GM12891 (cell line): ENCODE measurements around the gene RAB35.

ENCODE experiments used
- POLR2A ChIP-seq: IDR thresholded peaks from 2 replicates; pipeline ENCODE4 v1.6.1; 2011; ENCODE audit warnings: low read depth, low read length, control low read depth
- TAF1 ChIP-seq: IDR thresholded peaks from 2 replicates; pipeline ENCODE4 v1.6.1; 2011; ENCODE audit warnings: low read depth, low read length, control low read depth

- no peak for TF ChIP-seq TAF1
- TF ChIP-seq POLR2A: no peak
Observed at GRCh38 chr12:120048263-120048662, 68.3 kb downstream of the RAB35 start.
